Heart left ventricle (tissue), 16 donors: ENCODE measurements around the gene PGLYRP2. TPM values are rescaled to one million over a fixed set of nuclear protein-coding genes. Genes with fewer than 3 reads are reported as not detected.
A peak's percentile ranks its signal among the peaks of the same experiment; 100 is the strongest.

Experiments used
- ATAC-seq, 4 donors: fragments of 200-7000 bp; cut with Tn5 transposase; one replicate each; pipeline ENCODE4 v1.9.1; 2020 to 2022; ENCODE audit warnings: moderate library complexity in 4 of 4, mild to moderate bottlenecking in 3 of 4, moderate number of reproducible peaks in 1 of 4
- DNase-seq, 5 donors: peaks; one replicate each; pipeline ENCODE4 v3.0.0-alpha.2; 2020
- H3K27ac ChIP-seq, 12 donors: fragments of 200-600 bp; sonication (generic) in 4 of 12; one replicate each; pipeline versions ENCODE4 v1.5.0 to v1.8.0; 2016 to 2022; ENCODE audit warnings: mild to moderate bottlenecking in 2 of 12
- H3K27me3 ChIP-seq, 9 donors: fragments of 200-600 bp; sonication (generic) in 2 of 9; one replicate each; pipeline versions ENCODE4 v1.5.1 to v1.8.0; 2016 to 2022; ENCODE audit warnings: mild to moderate bottlenecking in 3 of 9
- H3K36me3 ChIP-seq, 9 donors: fragments of 200-600 bp; sonication (generic) in 2 of 9; one replicate each; pipeline versions ENCODE4 v1.5.0 to v1.8.0; 2018 to 2022; ENCODE audit warnings: mild to moderate bottlenecking in 2 of 9
- H3K4me1 ChIP-seq, 12 donors: fragments of 200-600 bp; sonication (generic) in 4 of 12; one replicate each; pipeline versions ENCODE4 v1.5.0 to v1.8.0; 2016 to 2022; ENCODE audit warnings: mild to moderate bottlenecking in 3 of 12
- H3K4me3 ChIP-seq, 12 donors: fragments of 200-600 bp; sonication (generic) in 4 of 12; one replicate each; pipeline versions ENCODE4 v1.5.0 to v1.8.0; 2017 to 2022; ENCODE audit warnings: mild to moderate bottlenecking in 9 of 12, moderate library complexity in 4 of 12
- H3K9me3 ChIP-seq, 12 donors: fragments of 200-600 bp; sonication (generic) in 4 of 12; one replicate each; pipeline versions ENCODE4 v1.5.0 to v1.8.0; 2016 to 2022; ENCODE audit warnings: mild to moderate bottlenecking in 1 of 12
- POLR2A ChIP-seq, 2 donors: fragments of 450-650 bp; IDR thresholded peaks; one replicate each; pipeline ENCODE4 v1.6.1; 2017; ENCODE audit warnings: antibody characterized with exemption in 2 of 2, mild to moderate bottlenecking in 2 of 2, moderate library complexity in 2 of 2
- WGBS, 4 donors: extraction: QIAGEN DNeasy Blood & Tissue Kit in 2 of 4; methylation state at CpG; one replicate each; pipeline versions ENCODE4 v1.1.5 to v1.1.7; 2013 to 2018; 5-methylcytosine and 5-hydroxymethylcytosine counted together
- intact Hi-C, 10 donors: fragments of 100-400 bp; cut with DNase I; formaldehyde crosslinking; loops; one replicate each; pipeline versions ENCODE4 v1.11.1 to v1.14.2; 2022
- polyA plus RNA-seq, 2 donors: library from polyadenylated mRNA; stranded (reverse); fragments of 200-250 nt; gene quantifications; one replicate each; pipeline ENCODE4 v1.2.3, GENCODE V29; 2013
- total RNA-seq, 9 donors: library from RNA; depleted of rRNA in 2 of 9; stranded (reverse); fragments of >200 nt in 2 of 9; fragmentation: NEBNext Ultra II Directional in 3 of 9; extraction: Animal tissue kit (Norgen Biotek cat#: 25700) in 3 of 9; gene quantifications; one replicate each; pipeline versions ENCODE4 v1.1.0 to v1.2.4, GENCODE V29; 2016 to 2023
- TF ChIP-seq, protein P1 (sequence below), 12 donors: fragments of 200-600 bp; sonication (generic) in 4 of 12; IDR thresholded peaks; one replicate each; pipeline versions ENCODE4 v1.5.0 to v1.8.0; 2018 to 2022; ENCODE audit warnings: antibody characterized with exemption in 12 of 12, mild to moderate bottlenecking in 5 of 12
- donor health status: ischemic (EF 13 %, LVEDD 7.1; RV severe dilation, severe dysfunction).
- donor health status: healthy with polysubstance abuse.
- donor health status: DM: no; HTN: yes; CAD: no.
- donor health status: DM: no; HTN: no; CAD: no.
- donor health status: ischemic (EF 25% LVEDD 6.9; RV normal size, moderate dysfunction).
- donor health status: ischemic (EF 25% LVEDD 5.7; RV mildly dilated, moderate dysfunction).
- donor health status: healthy.
- donor health status: DM: yes; HTN: yes; CAD: no.
- donor health status: ischemic (EF 35%, LVEDD 5.7; RV mildly dilated, moderate dysfunction).
- donor health status: nonischemic (EF 11% LVEDD 7.7; RV severe dilation, severe dysfunction).
- donor health status: DM: yes; HTN: yes; CAD: no.
- donor health status: PGD.
- donor health status: ischemic (EF 29% LVEDD 5.4; RV normal size, mild dysfunction).
- donor health status: nonischemic (EF 23%, LVEDD 6.1; RV moderate dilation, normal function).

The PGLYRP2 gene
- total and polyA plus RNA-seq, 11 donors = not detected

DNA sequence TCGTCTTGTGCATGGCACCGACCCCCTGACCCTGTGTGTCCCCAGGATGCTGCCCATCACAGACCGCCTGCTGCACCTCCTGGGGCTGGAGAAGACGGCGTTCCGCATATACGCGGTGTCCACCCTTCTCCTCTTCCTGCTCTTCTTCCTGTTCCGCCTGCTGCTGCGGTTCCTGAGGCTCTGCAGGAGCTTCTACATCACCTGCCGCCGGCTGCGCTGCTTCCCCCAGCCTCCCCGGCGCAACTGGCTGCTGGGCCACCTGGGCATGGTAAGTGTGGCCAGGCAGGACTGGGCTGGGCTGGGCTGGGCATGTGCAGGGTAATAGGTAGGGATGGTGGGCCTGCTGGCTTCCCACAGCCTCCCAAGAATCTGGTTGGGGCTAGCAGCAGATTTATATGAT, 46.0 kb upstream of the PGLYRP2 start:
- Histone ChIP-seq H3K4me1 (no peaks in the 10 kb centered on the region), H3K27ac (no peak overlapping the region), H3K27me3 (peaks cover 0 to 28% (median 0%) of the 10 kb centered on the region in 9 donors), H3K9me3 (peaks cover 0 to 4% (median 0%) of the 10 kb centered on the region in 12 donors), H3K4me3 (no peak overlapping the region), H3K36me3 (no peaks in the 10 kb centered on the region)
- DNase-seq = peak in 1 of 5 donors; percentile 43
- TF ChIP-seq, protein P1, sequence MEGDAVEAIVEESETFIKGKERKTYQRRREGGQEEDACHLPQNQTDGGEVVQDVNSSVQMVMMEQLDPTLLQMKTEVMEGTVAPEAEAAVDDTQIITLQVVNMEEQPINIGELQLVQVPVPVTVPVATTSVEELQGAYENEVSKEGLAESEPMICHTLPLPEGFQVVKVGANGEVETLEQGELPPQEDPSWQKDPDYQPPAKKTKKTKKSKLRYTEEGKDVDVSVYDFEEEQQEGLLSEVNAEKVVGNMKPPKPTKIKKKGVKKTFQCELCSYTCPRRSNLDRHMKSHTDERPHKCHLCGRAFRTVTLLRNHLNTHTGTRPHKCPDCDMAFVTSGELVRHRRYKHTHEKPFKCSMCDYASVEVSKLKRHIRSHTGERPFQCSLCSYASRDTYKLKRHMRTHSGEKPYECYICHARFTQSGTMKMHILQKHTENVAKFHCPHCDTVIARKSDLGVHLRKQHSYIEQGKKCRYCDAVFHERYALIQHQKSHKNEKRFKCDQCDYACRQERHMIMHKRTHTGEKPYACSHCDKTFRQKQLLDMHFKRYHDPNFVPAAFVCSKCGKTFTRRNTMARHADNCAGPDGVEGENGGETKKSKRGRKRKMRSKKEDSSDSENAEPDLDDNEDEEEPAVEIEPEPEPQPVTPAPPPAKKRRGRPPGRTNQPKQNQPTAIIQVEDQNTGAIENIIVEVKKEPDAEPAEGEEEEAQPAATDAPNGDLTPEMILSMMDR (IDR thresholded peaks at IDR 0.05) = no peak
- no peak for TF ChIP-seq POLR2A (IDR thresholded peaks at IDR 0.05)
- intact Hi-C loops = no loop called here
- no peak for ATAC-seq
- 77 to 89% (median 80%) methylated on average over 14 to 15 of the region's 15 CpGs for WGBS, 4 donors

DNA sequence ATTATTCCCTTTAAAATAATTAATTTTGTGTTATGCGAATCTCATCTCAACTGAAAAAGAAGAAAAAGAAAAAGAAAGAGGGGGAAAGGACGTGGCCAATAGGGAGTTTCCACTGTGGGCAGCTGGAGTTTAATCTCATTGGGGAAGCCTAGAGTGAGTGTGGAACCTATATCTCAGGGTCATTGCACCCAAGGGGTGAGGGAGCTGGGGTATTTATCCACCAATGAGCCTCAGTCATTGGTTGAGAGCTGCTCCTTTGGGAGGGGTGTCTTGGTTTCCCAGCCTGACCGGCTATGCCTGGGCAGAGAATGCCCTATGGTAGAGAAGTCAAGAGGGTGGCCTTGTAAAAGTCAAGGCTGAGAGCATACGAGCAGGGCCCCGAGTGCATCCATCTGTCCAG, 45.5 kb upstream of the PGLYRP2 start:
- intact Hi-C loops = no loop called here
- Histone ChIP-seq H3K36me3 (no peaks in the 10 kb centered on the region), H3K9me3 (no peaks in the 10 kb centered on the region), H3K4me3 (no peak overlapping the region), H3K4me1 (no peaks in the 10 kb centered on the region), H3K27me3 (peaks cover 0 to 28% (median 0%) of the 10 kb centered on the region in 9 donors), H3K27ac (no peak overlapping the region)
- ATAC-seq = no peak
- TF ChIP-seq, protein P1 (IDR thresholded peaks at IDR 0.05) = no peak
- TF ChIP-seq POLR2A (IDR thresholded peaks at IDR 0.05) = no peak
- 75 to 86% (median 78%) methylated on average over 5 of the region's 5 CpGs for WGBS, 4 donors
- DNase-seq = no peak

DNA sequence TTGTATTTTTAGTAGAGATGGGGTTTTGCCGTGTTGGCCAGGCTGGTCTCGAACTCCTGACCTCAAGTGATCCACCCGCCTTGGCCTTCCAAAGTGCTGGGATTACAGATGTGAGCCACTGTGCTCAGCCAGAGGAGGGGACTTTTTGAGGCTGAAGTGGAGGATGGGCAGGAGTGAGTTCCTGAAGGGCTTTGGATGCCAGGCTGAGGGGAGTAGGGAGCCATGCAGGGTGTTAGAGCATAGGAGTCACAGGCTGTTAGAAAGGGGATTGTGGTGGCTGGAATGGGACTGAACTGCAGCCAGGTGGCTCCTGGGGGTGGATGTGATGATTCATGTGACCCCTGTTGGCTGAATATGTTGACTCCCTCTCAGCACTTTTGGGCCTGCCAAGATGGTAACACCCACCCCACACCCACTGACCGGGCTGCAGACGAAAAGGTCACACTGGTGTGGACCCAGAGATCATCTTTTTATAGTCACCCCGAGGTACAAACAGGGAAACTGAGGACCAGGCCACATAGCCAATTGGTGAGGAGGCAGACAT, 40.2 kb upstream of the PGLYRP2 start:
- Histone ChIP-seq H3K27me3 (peaks cover 0 to 19% (median 0%) of the 10 kb centered on the region in 9 donors), H3K9me3 (peaks cover 0 to 14% (median 5%) of the 10 kb centered on the region in 12 donors), H3K4me1 (peaks cover 0 to 9% (median 0%) of the 10 kb centered on the region in 12 donors), H3K4me3 (no peak overlapping the region), H3K27ac (no peak overlapping the region), H3K36me3 (no peaks in the 10 kb centered on the region)
- TF ChIP-seq POLR2A (IDR thresholded peaks at IDR 0.05) = no peak
- TF ChIP-seq, protein P1 (IDR thresholded peaks at IDR 0.05) = no peak
- DNase-seq = no peak
- ATAC-seq = no peak
- intact Hi-C loops = no loop called here
- 71 to 78% (median 75%) methylated on average over 5 to 6 of the region's 6 CpGs for WGBS, 4 donors

DNA sequence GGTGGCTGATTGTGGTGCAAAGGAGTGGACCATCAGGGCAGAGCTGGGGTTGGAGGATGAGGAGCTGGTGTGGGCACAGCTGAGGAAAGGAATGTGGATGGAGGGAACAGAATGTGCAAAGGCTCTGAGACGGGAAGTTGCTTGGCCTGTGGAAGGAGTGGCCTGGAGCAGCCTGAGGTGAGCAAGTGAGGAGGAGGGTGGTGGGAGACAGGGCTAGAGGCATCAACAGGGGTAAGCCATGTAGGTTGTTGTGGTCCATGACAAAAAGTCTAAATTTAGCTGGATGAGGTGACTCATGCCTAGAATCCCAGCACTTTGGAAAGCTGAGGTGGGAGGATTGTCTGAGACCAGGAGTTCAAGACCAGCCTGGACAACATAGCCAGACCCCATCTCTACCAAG, 38.5 kb upstream of the PGLYRP2 start:
- ATAC-seq (no peak), DNase-seq (no peak)
- H3K9me3 ChIP-seq = peaks cover 0 to 14% (median 5%) of the 10 kb centered on the region in 12 donors
- intact Hi-C loops = no loop called here
- H3K27me3 ChIP-seq = peaks cover 0 to 19% (median 0%) of the 10 kb centered on the region in 9 donors
- no peak for TF ChIP-seq POLR2A (IDR thresholded peaks at IDR 0.05)
- TF ChIP-seq, protein P1 (IDR thresholded peaks at IDR 0.05) = no peak
- H3K27ac ChIP-seq = no peak overlapping the region
- H3K36me3 ChIP-seq = no peaks in the 10 kb centered on the region
- H3K4me3 ChIP-seq = no peak overlapping the region
- 68 to 83% (median 73%) methylated on average over 1 of the region's 1 CpG for WGBS, 4 donors
- peaks cover 0 to 9% (median 0%) of the 10 kb centered on the region in 12 donors for H3K4me1 ChIP-seq
